B cell (primary cell): Measurements from ENCODE around the gene PIP4K2A. TPM values are rescaled to one million over a fixed set of nuclear protein-coding genes. Genes with fewer than 3 reads are reported as not detected.

Experiments used
- ATAC-seq: fragments of 200-7000 bp; cut with Tn5 transposase; one replicate; pipeline ENCODE4 v1.10.0; 2021; ENCODE audit warnings: low read depth, mild to moderate bottlenecking, moderate number of reproducible peaks, moderate library complexity
- CTCF ChIA-PET: fragments of 350-600 bp; sonication (Branson Sonifier 250); formaldehyde crosslinking; loops from one replicate; lab custom pipeline; 2021; ENCODE audit warnings: antibody characterized with exemption, inconsistent platforms; lab: Charles Lee
- POLR2A ChIA-PET: fragments of 350-600 bp; sonication (Branson Sonifier 250); formaldehyde crosslinking; loops from one replicate; lab custom pipeline; 2021; ENCODE audit warnings: antibody characterized with exemption; lab: Charles Lee
- DNase-seq: peaks from one replicate; pipeline ENCODE4 v3.0.0; 2013
- H2AFZ ChIP-seq: 2 replicates; pipeline ENCODE4 v1.6.1; 2012; ENCODE audit warnings: mild to moderate bottlenecking, low read depth, low read length; ENCODE audit not compliant: insufficient read depth, poor library complexity, severe bottlenecking
- H3K27ac ChIP-seq, 2 donors: 1 replicate in 1 of 2; 2 replicates in 1 of 2; pipeline ENCODE4 v1.5.1; 2012 to 2013; ENCODE audit warnings: low read length in 2 of 2, mild to moderate bottlenecking in 2 of 2, moderate library complexity in 1 of 2
- H3K27me3 ChIP-seq, 4 experiments: fragments of 200-600 bp in 1 of 4; sonication (generic) in 1 of 4; replicated peaks in 1 of 4; 1 replicate in 2 of 4; 2 replicates in 2 of 4; pipeline versions ENCODE4 v1.6.1 to v1.7.0; 2013 to 2016; ENCODE audit warnings: low read length in 3 of 4, mild to moderate bottlenecking in 2 of 4, mixed read lengths in 1 of 4, moderate library complexity in 1 of 4; ENCODE audit not compliant: insufficient read depth in 4 of 4, control insufficient read depth in 3 of 4; ENCODE audit errors: control extremely low read depth in 1 of 4
- H3K36me3 ChIP-seq, 2 experiments: replicated peaks in 1 of 2; 1 replicate in 1 of 2; 2 replicates in 1 of 2; pipeline versions ENCODE4 v1.6.1 to v1.7.1; 2013; ENCODE audit warnings: low read length in 1 of 2; ENCODE audit not compliant: insufficient read depth in 2 of 2, control insufficient read depth in 1 of 2; ENCODE audit errors: control extremely low read depth in 1 of 2, extremely low read depth in 1 of 2
- H3K4me1 ChIP-seq, 2 donors: fragments of 200-600 bp in 1 of 2; sonication (generic) in 1 of 2; 1 replicate in 1 of 2; 2 replicates in 1 of 2; pipeline versions ENCODE4 v1.5.1 to v1.6.1; 2013 to 2017; ENCODE audit warnings: low read length in 2 of 2; ENCODE audit not compliant: control insufficient read depth in 2 of 2, insufficient read depth in 2 of 2
- H3K4me2 ChIP-seq: replicated peaks from 2 replicates; pipeline ENCODE3; 2012; ENCODE audit warnings: mild to moderate bottlenecking, low read depth, low read length; ENCODE audit not compliant: poor library complexity, severe bottlenecking
- H3K4me3 ChIP-seq, 5 experiments: fragments of 200-600 bp in 1 of 5; sonication (generic) in 1 of 5; 1 replicate in 3 of 5; 2 replicates in 2 of 5; pipeline versions ENCODE4 v1.5.1 to v1.7.0; 2011 to 2016; ENCODE audit warnings: low read length in 4 of 5, mild to moderate bottlenecking in 4 of 5, low read depth in 2 of 5, control low read depth in 1 of 5, moderate library complexity in 1 of 5; ENCODE audit not compliant: insufficient read depth in 1 of 5; ENCODE audit errors: control extremely low read depth in 1 of 5, extremely low read depth in 1 of 5
- H3K79me2 ChIP-seq: fragments of 200-600 bp; sonication (generic); one replicate; pipeline ENCODE4 v1.6.0; 2016; ENCODE audit warnings: low read length; ENCODE audit not compliant: control insufficient read depth, insufficient read depth
- H3K9ac ChIP-seq: fragments of 200-600 bp; sonication (generic); 2 replicates; pipeline ENCODE4 v1.6.1; 2017; ENCODE audit warnings: mild to moderate bottlenecking, low read length, moderate library complexity
- H3K9me3 ChIP-seq, 3 donors: one replicate each; pipeline versions ENCODE4 v1.6.1 to v1.7.1; 2013; ENCODE audit warnings: low read length in 2 of 3; ENCODE audit not compliant: control insufficient read depth in 2 of 3, insufficient read depth in 1 of 3; ENCODE audit errors: control extremely low read depth in 1 of 3
- H4K20me1 ChIP-seq: 2 replicates; pipeline ENCODE4 v1.6.0; 2012; ENCODE audit warnings: mild to moderate bottlenecking, low read length; ENCODE audit not compliant: insufficient read depth, control insufficient read depth, poor library complexity, severe bottlenecking
- H3K27ac Mint-ChIP-seq: one replicate; pipeline ENCODE4 v1.8.0; 2021; ENCODE audit warnings: mixed read lengths
- H3K27me3 Mint-ChIP-seq: one replicate; pipeline ENCODE4 v1.8.0; 2021; ENCODE audit warnings: mixed read lengths
- H3K4me1 Mint-ChIP-seq: one replicate; pipeline ENCODE4 v1.8.0; 2021; ENCODE audit warnings: mixed read lengths
- H3K4me3 Mint-ChIP-seq: one replicate; pipeline ENCODE4 v1.8.0; 2021; ENCODE audit warnings: mixed read lengths
- H3K9me3 Mint-ChIP-seq: one replicate; pipeline ENCODE4 v1.8.0; 2022; ENCODE audit warnings: mixed read lengths; ENCODE audit not compliant: insufficient read depth
- CTCF ChIP-seq: fragments of 200-600 bp; IDR thresholded peaks from one replicate; pipeline ENCODE4 v1.8.0; 2022; ENCODE audit warnings: antibody characterized with exemption, mild to moderate bottlenecking
- EZH2 ChIP-seq: IDR thresholded peaks from 2 replicates; pipeline ENCODE4 v1.6.1; 2012; ENCODE audit warnings: borderline replicate concordance, low read depth, mild to moderate bottlenecking, moderate library complexity, low read length; ENCODE audit not compliant: insufficient read depth, poor library complexity, severe bottlenecking
- WGBS: methylation state at CpG from one replicate; pipeline ENCODE4 v1.1.5; 2013; ENCODE audit warnings: missing lambda C conversion rate; ENCODE audit not compliant: insufficient coverage; 5-methylcytosine and 5-hydroxymethylcytosine counted together
- intact Hi-C: fragments of 100-400 bp; cut with micrococcal nuclease; formaldehyde crosslinking; loops from one replicate; pipeline ENCODE4 v1.10.0; 2022
- polyA plus RNA-seq: library from polyadenylated mRNA; depleted of rRNA; stranded (reverse); fragments of >200 nt; gene quantifications from 2 replicates; pipeline ENCODE4 v1.2.3, GENCODE V29; 2012
- total RNA-seq, 2 donors: library from RNA; stranded (reverse); fragments of 120-200 nt in 1 of 2; gene quantifications; 1 replicate in 1 of 2; 2 replicates in 1 of 2; pipeline versions ENCODE4 v1.2.3 to v1.2.4, GENCODE V29; 2013 to 2022

The PIP4K2A gene
- total and polyA plus RNA-seq, 2 donors (not counting 1 experiment from before 2014, with no cell fraction given) = 21.8 to 103 TPM

- POLR2A ChIA-PET = no interaction called here
Observed at GRCh38 chr10:22657024-22657423, 57.4 kb downstream of the PIP4K2A start.

More at GRCh38 chr10:22657024-22657423, 57.4 kb downstream of the PIP4K2A start:
- 100% methylated on average over 1 of the region's 4 CpGs for WGBS
- no peaks in the 10 kb centered on the region for H3K9me3 Mint-ChIP-seq
- no peak overlapping the region for H3K4me3 ChIP-seq
- no peaks in the 10 kb centered on the region for H3K27me3 Mint-ChIP-seq
- H3K4me1 Mint-ChIP-seq = peaks cover 89% of the 10 kb centered on the region
- peaks cover 100% of the 10 kb centered on the region for H3K79me2 ChIP-seq
- TF ChIP-seq EZH2 (no peak), CTCF (no peak)
- no peaks in the 10 kb centered on the region for H3K9me3 ChIP-seq
- CTCF ChIA-PET = interaction anchor here (0.7 to 2.0 kb wide), 4 partner anchors 21 to 325 kb away, joined by 3 to 6 read pairs (median 4); no protein-coding TSS in a partner anchor
- H3K4me2 ChIP-seq = no peak overlapping the region
- no peak overlapping the region for H3K4me3 Mint-ChIP-seq
- peaks cover 66% of the 10 kb centered on the region in 2 donors for H3K4me1 ChIP-seq
- intact Hi-C loops = loop anchor here (5.0 kb wide), 1 partner anchor 35 kb away; no protein-coding TSS in a partner anchor
- peaks cover 8% of the 10 kb centered on the region for H4K20me1 ChIP-seq
- H3K36me3 ChIP-seq = no peaks in the 10 kb centered on the region
- H2AFZ ChIP-seq = no peak overlapping the region
- no peak for DNase-seq
- H3K27ac ChIP-seq = peak overlapping the region in 1 of 2 donors; percentile 69
- no peak for ATAC-seq
- H3K27ac Mint-ChIP-seq = peak overlapping the region; percentile 3
- no peaks in the 10 kb centered on the region for H3K27me3 ChIP-seq
- H3K9ac ChIP-seq = no peak overlapping the region
